BJ (cell line): ENCODE results near the gene GAPVD1. TPM values are rescaled to one million over a fixed set of nuclear protein-coding genes. Genes with fewer than 3 reads are reported as not detected.
"Not testable (repeated sequence)": the region's sequence is repeated elsewhere in the genome, so short reads cannot be mapped to it uniquely, and the experiment has no call there.

ENCODE experiments used
- CTCF ChIA-PET: fragments of 350-600 bp; formaldehyde crosslinking; extraction: SDS; loops from one replicate; lab custom pipeline; 2021; ENCODE audit warnings: antibody characterized with exemption, inconsistent platforms; lab: Yijun Ruan, JAX
- POLR2A ChIA-PET: fragments of 300-600 bp; sonication (Branson Sonifier 250); formaldehyde crosslinking; extraction: SDS; loops from one replicate; lab custom pipeline; 2021; ENCODE audit warnings: antibody characterized with exemption; lab: Charles Lee
- DNase-seq: peaks from one replicate; pipeline ENCODE4 v3.0.0-alpha.2; 2011; ENCODE audit warnings: low read depth
- H3K27me3 ChIP-seq: 2 replicates; pipeline ENCODE4 v1.6.0; 2011; ENCODE audit warnings: low read length; ENCODE audit not compliant: control insufficient read depth, insufficient read depth
- H3K36me3 ChIP-seq: 2 replicates; pipeline ENCODE4 v1.5.1; 2011; ENCODE audit warnings: low read length; ENCODE audit not compliant: control insufficient read depth, insufficient read depth
- H3K4me3 ChIP-seq: 2 replicates; pipeline ENCODE4 v1.5.1; 2011; ENCODE audit warnings: low read depth, mild to moderate bottlenecking, control low read depth, low read length
- CTCF ChIP-seq: IDR thresholded peaks from 2 replicates; pipeline ENCODE4 v1.5.1; 2011; ENCODE audit warnings: low read depth, mild to moderate bottlenecking, control low read depth, inconsistent platforms, low read length, moderate library complexity; ENCODE audit not compliant: insufficient read depth
- polyA plus RNA-seq: library from polyadenylated mRNA; depleted of rRNA; stranded (reverse); fragments of >200 nt; gene quantifications from 2 replicates; pipeline ENCODE4 v1.2.3, GENCODE V29; 2011

The GAPVD1 gene
- polyA plus RNA-seq, 1 experiment, result 11.6 TPM

DNA sequence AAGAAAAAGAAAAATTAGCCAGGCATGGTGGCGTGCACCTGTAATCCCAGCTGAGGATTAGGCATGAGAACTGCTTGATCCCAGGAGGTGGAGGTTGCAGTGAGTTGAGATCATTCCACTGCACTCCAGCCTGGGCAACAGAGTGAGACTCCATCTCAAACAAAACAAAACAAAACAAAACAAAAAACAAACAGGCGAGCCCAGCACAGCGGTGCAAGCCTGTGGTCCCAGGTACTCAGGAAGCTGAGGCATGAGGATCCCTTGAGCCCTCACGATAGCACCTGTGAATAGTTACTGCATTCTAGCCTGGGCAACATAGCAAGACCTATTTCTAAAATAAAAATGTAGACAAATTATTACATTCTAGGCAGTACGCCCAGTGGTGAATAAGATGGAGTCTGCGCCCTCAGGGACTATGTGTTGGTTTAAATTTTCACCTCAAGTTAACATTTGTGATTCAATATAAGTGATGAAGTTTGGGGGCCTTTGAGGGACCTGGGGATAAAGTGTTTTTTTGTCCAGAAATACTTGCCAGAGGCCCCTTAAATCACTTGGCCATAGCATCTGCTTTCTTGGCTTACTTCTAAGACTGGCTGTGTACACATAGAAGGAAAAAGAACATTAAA is 3.4 kb upstream of the GAPVD1 start:
- no peak for TF ChIP-seq CTCF
- no peak overlapping the region for H3K4me3 ChIP-seq

DNA sequence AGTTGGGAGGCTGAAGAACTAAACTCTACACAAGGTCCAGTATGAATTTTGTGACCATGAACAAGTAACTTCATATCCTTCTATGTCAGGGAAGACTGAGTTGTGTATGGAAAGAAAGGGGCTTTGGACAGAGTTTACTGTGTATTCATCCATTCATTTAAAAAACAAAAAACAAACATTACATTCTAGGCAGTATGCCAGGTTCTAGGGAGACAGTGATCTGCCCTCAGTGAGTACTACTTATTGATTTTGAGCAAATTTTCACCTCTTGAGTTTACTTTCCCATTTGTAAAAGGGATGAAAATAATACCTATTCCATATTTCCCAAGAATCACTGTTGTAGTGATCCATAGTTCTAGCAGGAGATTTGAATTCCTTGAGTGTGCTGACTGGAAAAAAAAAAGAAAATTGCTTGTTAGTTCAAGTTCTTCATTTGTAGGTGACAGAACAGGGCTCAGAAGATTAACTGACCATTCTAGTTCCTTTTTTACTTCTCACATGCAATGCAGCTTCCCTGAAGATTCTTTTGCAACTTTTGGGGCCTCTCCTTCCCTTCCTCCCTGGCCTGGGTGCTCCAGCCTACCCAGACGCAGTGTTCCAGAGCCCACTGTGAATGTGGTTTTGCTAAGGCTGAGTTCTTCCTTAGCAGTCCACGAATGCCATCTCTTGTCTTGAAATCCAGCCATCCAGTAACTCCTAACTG is 2.6 kb upstream of the GAPVD1 start:
- ChIA-PET POLR2A (no interaction called here), CTCF (no interaction called here)
- Histone ChIP-seq H3K4me3 (no peak overlapping the region), H3K27me3 (no peaks in the 10 kb centered on the region), H3K36me3 (peaks cover 1% of the 10 kb centered on the region; the same call in 1 of the 2 replicates)
- no peak for DNase-seq
- TF ChIP-seq CTCF, result no peak

More for the DNA sequence above, 3.4 kb upstream of the GAPVD1 start:
- no peak for DNase-seq
- no peaks in the 10 kb centered on the region for H3K36me3 ChIP-seq
- POLR2A ChIA-PET, result interaction anchor here (0.6 kb wide), 2 partner anchors 22 to 114 kb away, joined by 4 to 9 read pairs; no protein-coding TSS in a partner anchor
- H3K27me3 ChIP-seq, result no peaks in the 10 kb centered on the region
- CTCF ChIA-PET, result no interaction called here

- Histone ChIP-seq H3K4me3 (no peak overlapping the region), H3K36me3 (peaks cover 1% of the 10 kb centered on the region), H3K27me3 (no peaks in the 10 kb centered on the region)
- CTCF ChIA-PET, result interaction anchor here (2.1 to 3.4 kb wide), 2 partner anchors 12 to 15 kb away, joined by 7 to 20 read pairs; no protein-coding TSS in a partner anchor
- no peak for DNase-seq
- no peak for TF ChIP-seq CTCF
- POLR2A ChIA-PET, result interaction anchor here (0.6 kb wide), 1 partner anchor 69 kb away, joined by 8 read pairs; no protein-coding TSS in a partner anchor
Observed at GRCh38 chr9:125260561-125260960, 1.1 kb upstream of the GAPVD1 start.

DNA sequence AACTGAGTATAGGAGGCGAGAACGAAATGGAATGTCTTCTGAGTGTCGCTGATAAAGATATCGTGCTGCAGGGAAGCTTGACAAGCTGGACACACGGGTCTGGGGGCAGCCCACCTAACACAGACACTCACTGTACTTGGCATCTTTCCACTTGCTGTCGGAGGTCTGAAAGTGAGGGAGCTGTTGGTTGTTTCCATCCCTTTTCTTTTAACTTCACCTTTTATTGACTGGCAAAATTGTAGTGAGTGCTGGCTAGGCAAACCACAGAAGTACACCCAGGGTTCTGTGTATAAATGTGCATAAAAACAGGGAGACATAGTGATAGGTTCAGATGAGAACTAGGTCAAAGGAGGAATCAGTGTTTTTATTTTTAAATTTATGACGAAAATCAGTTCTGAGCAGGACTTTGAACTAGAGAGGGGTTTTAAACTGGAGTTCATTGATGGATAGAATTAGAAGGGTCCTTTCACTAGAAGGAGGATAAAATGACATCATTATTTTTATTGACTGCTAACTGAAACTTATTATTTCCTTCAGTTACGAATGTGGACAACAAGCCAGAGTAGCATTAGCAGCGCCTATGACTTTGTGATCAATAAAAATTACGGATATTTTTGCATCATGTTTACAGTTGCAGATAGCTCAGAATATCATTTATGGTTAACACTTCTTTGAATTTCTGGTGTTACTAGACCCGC is 817 bp downstream of the GAPVD1 start:
- TF ChIP-seq CTCF, result no peak
- POLR2A ChIA-PET, result no interaction called here
- no peak for DNase-seq
- H3K4me3 ChIP-seq, result peak overlapping the region; percentile 84
- CTCF ChIA-PET, result interaction anchor here (1.2 to 3.4 kb wide), 3 partner anchors 10 to 17 kb away, joined by 4 to 20 read pairs (median 7); no protein-coding TSS in a partner anchor
- peaks cover 3% of the 10 kb centered on the region for H3K36me3 ChIP-seq
- H3K27me3 ChIP-seq, result no peaks in the 10 kb centered on the region

DNA sequence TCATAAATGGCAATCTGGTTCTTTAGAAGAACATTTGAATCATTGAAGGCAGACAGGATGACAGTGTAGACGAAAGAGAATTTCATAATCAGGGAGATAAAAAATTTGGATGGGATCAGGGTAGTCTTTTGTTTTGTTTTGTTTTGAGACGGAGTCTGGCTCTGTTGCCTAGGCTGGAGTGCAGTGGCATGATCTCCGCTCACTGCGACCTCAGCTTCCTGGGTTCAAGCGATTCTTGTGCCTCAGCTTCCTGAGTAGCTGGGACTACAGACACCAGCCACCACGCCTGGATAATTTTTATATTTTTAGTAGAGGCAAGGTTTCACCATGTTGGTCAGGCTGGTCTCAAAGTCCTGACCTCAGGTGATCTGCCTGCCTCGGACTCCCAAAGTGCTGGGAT is 2.4 kb downstream of the GAPVD1 start:
- H3K27me3 ChIP-seq, H3K4me3 ChIP-seq, H3K36me3 ChIP-seq, POLR2A ChIA-PET, DNase-seq: not testable (repeated sequence)
- CTCF ChIA-PET, result interaction anchor here (0.6 to 0.7 kb wide), 2 partner anchors 8 to 19 kb away, joined by 3 read pairs; no protein-coding TSS in a partner anchor
